Endothelial cell (in vitro differentiated cells): ENCODE measurements around the gene ATF6B. TPM values are rescaled to one million over a fixed set of nuclear protein-coding genes. Genes with fewer than 3 reads are reported as not detected.

Experiments used
- DNase-seq: peaks from one replicate; pipeline ENCODE4 v3.0.0; 2021; ENCODE audit warnings: low spot score
- H3K27ac Mint-ChIP-seq: one replicate; pipeline ENCODE4 v1.8.0; 2021; ENCODE audit warnings: mixed read lengths, inconsistent platforms; ENCODE audit not compliant: unreplicated experiment
- H3K27me3 Mint-ChIP-seq: one replicate; pipeline ENCODE4 v1.8.0; 2021; ENCODE audit warnings: mild to moderate bottlenecking, moderate library complexity, mixed read lengths, inconsistent platforms; ENCODE audit not compliant: unreplicated experiment
- H3K36me3 Mint-ChIP-seq: one replicate; pipeline ENCODE4 v1.8.0; 2021; ENCODE audit warnings: mild to moderate bottlenecking, low read depth, mixed read lengths, inconsistent platforms; ENCODE audit not compliant: unreplicated experiment
- H3K4me1 Mint-ChIP-seq: one replicate; pipeline ENCODE4 v1.8.0; 2021; ENCODE audit warnings: mild to moderate bottlenecking, mixed read lengths, inconsistent platforms; ENCODE audit not compliant: unreplicated experiment
- H3K4me3 Mint-ChIP-seq: one replicate; pipeline ENCODE4 v1.8.0; 2021; ENCODE audit warnings: mild to moderate bottlenecking, mixed read lengths, inconsistent platforms; ENCODE audit not compliant: unreplicated experiment
- H3K9me3 Mint-ChIP-seq: one replicate; pipeline ENCODE4 v1.8.0; 2021; ENCODE audit warnings: mixed read lengths, inconsistent platforms; ENCODE audit not compliant: unreplicated experiment
- CTCF ChIP-seq: fragments of 200-600 bp; sonication (generic); IDR thresholded peaks from one replicate; pipeline ENCODE4 v1.5.0; 2021; ENCODE audit warnings: antibody characterized with exemption; ENCODE audit not compliant: unreplicated experiment
- total RNA-seq: library from RNA; stranded (reverse); fragmentation: NEBNext Ultra II Directional; extraction: Animal tissue kit (Norgen Biotek cat#: 25700); gene quantifications from one replicate; pipeline ENCODE4 v1.2.1, GENCODE V29; 2021; ENCODE audit not compliant: unreplicated experiment

ATF6B gene
- total RNA-seq, 1 donor from 2014 or later, result 72.9 TPM

- peaks cover 13% of the 10 kb centered on the region for H3K27me3 Mint-ChIP-seq
- peaks cover 32% of the 10 kb centered on the region for H3K36me3 Mint-ChIP-seq
- TF ChIP-seq CTCF, result no peak
- H3K4me1 Mint-ChIP-seq, result peaks cover 31% of the 10 kb centered on the region
- no peaks in the 10 kb centered on the region for H3K9me3 Mint-ChIP-seq
- H3K4me3 Mint-ChIP-seq, result peak within 1 kb of the TSS; percentile 47
- H3K27ac Mint-ChIP-seq, result peak within 1 kb of the TSS; percentile 91
- no peak for DNase-seq
Observed at GRCh38 chr6:32164295-32164694, 36.2 kb upstream of the ATF6B start, which contains the start of gene EGFL8. EGFL8 (plus strand) TSS chr6:32164595; CDS start chr6:32166166, 1,571 bp downstream.

GRCh38 chr6:32163559-32164258 lies 35.7 kb upstream of the ATF6B start:
- Mint-ChIP-seq H3K27ac (peak overlapping the region; percentile 91), H3K27me3 (peaks cover 13% of the 10 kb centered on the region), H3K36me3 (peaks cover 30% of the 10 kb centered on the region), H3K9me3 (no peaks in the 10 kb centered on the region), H3K4me1 (peaks cover 31% of the 10 kb centered on the region), H3K4me3 (no peak overlapping the region)
- TF ChIP-seq CTCF, result no peak
- DNase-seq, result no peak

GRCh38 chr6:32158052-32158451 lies 30.0 kb upstream of the ATF6B start:
- no peak for TF ChIP-seq CTCF
- H3K27ac Mint-ChIP-seq, result no peak overlapping the region
- DNase-seq, result no peak
- H3K9me3 Mint-ChIP-seq, result no peaks in the 10 kb centered on the region
- peaks cover 20% of the 10 kb centered on the region for H3K4me1 Mint-ChIP-seq
- peaks cover 18% of the 10 kb centered on the region for H3K36me3 Mint-ChIP-seq
- H3K4me3 Mint-ChIP-seq, result peak overlapping the region; percentile 83
- H3K27me3 Mint-ChIP-seq, result peaks cover 3% of the 10 kb centered on the region

GRCh38 chr6:32156891-32157290 lies 28.8 kb upstream of the ATF6B start:
- Mint-ChIP-seq H3K4me1 (peaks cover 23% of the 10 kb centered on the region), H3K9me3 (no peaks in the 10 kb centered on the region), H3K4me3 (no peak overlapping the region), H3K36me3 (peaks cover 11% of the 10 kb centered on the region), H3K27ac (no peak overlapping the region), H3K27me3 (peaks cover 2% of the 10 kb centered on the region)
- DNase-seq, result no peak
- no peak for TF ChIP-seq CTCF

GRCh38 chr6:32154514-32155161 lies 26.6 kb upstream of the ATF6B start:
- Mint-ChIP-seq H3K4me1 (peaks cover 35% of the 10 kb centered on the region), H3K27me3 (peaks cover 10% of the 10 kb centered on the region), H3K9me3 (no peaks in the 10 kb centered on the region), H3K27ac (peak overlapping the region; percentile 94), H3K36me3 (peaks cover 17% of the 10 kb centered on the region), H3K4me3 (peak overlapping the region; percentile 99)
- no peak for TF ChIP-seq CTCF
- DNase-seq, result no peak
